ENCODE measurements around the gene MARK4.

The MARK4 gene

GRCh38 chr19:45275370-45275971 lies 24.4 kb downstream of the MARK4 start:
- no peak for DNase-seq

GRCh38 chr19:45276284-45276687 lies 25.2 kb downstream of the MARK4 start:
- DNase-seq: peak; percentile 35

GRCh38 chr19:45278087-45278486 lies 27.0 kb downstream of the MARK4 start:
- no peak for DNase-seq

DNA sequence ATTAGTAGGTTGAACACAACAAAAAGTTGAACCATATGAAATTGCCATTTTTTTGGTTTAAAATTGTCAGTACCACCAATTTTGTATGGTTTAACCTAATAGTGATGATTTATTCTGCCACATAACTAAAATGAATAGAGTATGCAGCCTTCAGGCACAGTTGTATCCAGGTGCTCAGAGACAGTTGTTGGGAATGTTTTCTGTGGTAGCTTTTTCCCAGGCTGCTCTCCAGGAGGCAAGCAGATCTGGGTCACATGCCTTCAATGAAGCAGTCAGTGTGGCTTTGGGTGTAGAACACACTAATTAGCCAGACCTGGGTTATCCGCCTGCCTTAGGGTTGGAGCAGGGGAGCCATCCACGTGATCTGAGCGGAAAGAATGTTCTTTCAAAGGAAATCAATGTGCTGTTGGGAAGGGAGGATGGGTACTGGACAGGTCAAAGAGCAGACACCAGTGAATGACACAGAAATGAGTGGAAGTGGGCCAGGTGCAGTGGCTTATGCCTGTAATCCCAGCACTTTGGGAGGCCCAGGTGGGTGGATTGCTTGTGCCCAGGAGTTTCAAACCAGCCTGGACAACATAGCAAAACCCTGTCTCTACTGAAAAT lies 28.6 kb downstream of the MARK4 start:
- DNase-seq: no peak

- no peak for DNase-seq
Observed at GRCh38 chr19:45280471-45280961, 29.4 kb downstream of the MARK4 start.

DNA sequence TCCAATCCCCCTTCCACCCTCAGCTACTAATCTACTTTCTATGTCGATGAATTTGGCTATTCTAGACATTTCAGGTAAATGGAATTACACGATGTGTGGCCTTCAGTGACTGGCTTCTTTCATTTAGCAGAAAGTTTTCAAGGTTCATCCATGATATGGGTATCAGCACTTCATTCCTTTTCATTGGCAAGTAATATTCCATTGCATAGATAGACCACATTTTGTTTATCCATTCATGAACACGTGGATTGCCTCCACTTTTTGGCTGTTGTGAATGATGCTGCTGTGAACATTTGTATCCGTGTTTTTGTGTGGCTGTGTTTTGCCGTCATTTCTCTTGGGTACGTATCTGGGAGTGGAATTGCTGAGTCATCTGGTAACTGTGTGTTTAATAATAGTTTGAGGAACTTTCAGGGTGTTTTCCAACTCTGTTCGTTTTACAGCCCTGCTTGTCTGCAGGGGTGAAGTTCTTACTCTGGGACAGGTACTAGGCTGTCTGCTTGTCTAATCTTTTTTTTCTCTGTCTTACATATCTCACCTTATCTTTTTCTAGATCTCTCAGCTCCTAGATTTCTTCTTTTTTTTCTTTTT lies 32.5 kb downstream of the MARK4 start:
- DNase-seq: peak; percentile 58

DNA sequence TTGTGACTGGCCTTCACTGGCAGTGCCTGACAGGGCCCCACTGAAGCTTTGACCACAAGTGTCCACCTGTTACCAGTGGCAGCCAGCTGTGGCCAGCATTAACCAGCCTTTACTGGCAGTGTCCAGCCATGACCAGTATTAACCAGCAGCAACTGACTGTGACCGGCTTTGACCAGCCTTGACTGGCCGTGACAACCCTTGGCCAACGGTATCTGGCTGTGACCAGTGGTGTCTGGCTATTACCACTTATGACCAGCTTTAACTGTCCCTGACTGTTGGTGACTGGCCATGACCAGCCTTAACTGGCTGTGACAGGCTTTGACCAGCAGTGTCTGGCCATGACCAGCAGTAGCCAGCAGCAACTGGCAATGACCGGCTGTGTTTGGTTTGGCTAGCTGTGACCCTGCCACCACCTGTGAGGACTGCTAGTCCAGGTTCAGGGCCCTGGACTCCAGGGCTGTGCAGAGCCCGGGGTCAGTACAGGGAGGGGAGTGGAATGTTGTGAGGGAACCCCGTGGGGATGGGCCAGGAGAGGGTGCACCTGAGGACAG lies 39.4 kb downstream of the MARK4 start:
- DNase-seq: no peak

DNA sequence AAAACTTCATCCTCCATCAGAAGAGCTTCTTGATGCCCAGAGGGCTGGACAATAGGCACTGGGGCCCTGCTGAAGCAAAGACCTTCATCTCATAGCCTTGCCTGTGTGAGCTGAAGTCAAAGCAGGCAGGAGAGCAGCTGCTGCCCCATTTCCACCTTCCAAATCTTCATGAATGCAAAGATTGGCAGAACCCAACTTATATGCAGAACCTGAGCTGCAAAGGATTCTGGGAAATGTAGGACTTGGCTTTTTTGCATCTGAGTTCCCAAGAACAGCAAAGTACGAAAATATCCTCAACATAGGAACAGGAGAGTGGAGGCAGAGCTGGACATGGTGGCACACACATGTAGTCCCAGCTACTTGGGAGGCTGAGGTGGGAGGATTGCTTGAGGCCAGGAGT lies 40.8 kb downstream of the MARK4 start:
- no peak for DNase-seq

- no peak for DNase-seq
Observed at GRCh38 chr19:45293682-45294081, 42.6 kb downstream of the MARK4 start.

DNA sequence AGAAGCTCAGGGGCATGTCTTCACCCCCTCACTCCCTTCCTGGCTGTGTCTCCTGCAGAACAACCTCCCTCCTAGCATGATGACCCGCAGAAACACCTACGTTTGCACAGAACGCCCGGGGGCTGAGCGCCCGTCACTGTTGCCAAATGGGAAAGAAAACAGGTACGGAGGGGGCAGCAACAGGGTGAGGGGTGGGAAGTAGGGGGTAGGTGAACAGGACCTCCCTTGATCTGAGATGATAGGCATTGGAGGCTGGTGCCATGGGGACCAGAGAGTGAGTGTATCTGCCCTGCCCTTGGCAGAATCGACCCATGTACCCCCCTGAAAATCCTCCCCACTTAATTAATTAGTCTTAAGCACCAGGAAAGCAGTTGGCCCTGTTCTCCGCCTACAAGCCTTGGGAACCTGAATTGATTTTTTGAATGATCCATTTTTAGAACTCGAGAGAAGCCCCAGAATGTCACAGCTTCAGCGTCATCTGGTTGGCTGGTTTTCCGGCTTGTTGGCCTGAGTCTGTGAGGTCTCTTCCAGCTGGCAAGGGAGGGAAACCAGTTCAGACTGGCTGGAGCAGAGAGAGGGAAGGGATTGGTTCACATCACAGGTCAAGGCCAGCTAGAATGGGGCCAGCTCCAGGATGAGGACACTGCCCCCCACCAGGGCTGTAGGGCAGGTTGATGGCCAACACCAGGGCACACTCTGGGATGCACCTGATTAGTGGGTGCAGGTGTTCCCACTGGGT lies 43.4 kb downstream of the MARK4 start:
- DNase-seq: no peak

- no peak for DNase-seq
Observed at GRCh38 chr19:45295873-45296272, 44.8 kb downstream of the MARK4 start.

- peak; percentile 61 for DNase-seq
Observed at GRCh38 chr19:45296355-45296754, 45.3 kb downstream of the MARK4 start.

GRCh38 chr19:45297674-45298073 lies 46.6 kb downstream of the MARK4 start:
- no peak for DNase-seq

- no peak for DNase-seq
Observed at GRCh38 chr19:45298264-45298663, 47.2 kb downstream of the MARK4 start.

DNA sequence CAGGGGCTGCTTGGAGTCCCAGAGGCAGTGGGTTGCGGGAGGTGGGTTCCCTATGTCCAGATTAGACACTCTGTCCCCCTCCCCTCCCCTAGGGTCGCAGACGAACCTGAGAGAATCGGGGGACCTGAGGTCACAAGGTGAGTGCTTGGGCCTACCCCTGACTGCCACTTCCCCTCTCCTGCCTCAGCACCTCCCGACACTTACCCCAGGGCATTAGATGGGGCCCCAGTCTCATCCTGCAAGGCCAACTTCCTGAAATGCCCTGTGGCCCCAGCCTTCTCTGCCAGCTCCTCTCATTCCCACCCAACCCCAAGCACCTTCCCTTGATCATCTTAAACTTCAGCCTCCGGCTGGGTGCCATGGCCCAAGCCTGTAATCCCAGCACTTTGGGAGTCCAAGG lies 48.6 kb downstream of the MARK4 start:
- no peak for DNase-seq

DNA sequence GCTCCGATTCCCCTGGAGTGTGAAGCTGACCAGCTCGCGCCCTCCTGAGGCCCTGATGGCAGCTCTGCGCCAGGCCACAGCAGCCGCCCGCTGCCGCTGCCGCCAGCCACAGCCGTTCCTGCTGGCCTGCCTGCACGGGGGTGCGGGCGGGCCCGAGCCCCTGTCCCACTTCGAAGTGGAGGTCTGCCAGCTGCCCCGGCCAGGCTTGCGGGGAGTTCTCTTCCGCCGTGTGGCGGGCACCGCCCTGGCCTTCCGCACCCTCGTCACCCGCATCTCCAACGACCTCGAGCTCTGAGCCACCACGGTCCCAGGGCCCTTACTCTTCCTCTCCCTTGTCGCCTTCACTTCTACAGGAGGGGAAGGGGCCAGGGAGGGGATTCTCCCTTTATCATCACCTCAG lies 51.3 kb downstream of the MARK4 start:
- no peak for DNase-seq

GRCh38 chr19:45303269-45304060 lies 52.4 kb downstream of the MARK4 start:
- no peak for DNase-seq

DNA sequence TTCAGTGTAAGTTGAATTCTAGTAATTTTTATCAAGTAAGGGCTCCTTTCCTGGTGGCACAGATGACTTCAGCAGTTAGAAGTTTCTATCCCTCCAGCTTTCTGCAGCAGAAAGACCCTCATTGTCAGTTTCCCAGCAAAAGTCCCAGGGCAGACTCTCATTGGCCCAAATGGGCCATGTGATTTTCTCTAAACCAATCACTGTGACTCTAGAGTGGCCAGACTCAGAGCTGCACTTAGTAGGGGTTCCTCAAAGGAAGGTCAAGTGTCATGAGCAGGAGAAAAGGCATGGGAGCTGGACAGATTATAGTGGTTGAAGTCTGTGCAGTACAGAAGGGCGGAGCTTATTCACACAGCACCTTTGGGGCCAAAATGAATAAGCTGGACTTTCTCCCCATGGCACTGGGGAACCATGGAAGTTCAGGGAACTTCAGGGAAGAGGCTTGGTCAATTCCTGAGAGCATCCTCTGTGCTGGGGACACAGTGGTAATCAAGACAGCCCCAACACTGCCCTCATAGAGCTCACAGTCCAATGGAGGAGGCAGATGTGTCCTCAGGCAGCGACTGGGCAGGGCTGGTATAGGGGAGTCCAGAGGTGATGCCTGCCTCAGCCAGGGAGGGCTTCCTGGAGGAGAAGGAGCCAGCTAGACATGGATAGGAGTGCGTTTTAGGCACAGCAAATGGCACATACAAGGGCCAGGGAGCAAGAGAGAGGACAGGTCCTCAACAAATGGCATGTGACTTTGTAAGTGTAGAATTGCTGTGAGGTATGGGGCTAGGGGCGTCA lies 53.3 kb downstream of the MARK4 start:
- no peak for DNase-seq

DNA sequence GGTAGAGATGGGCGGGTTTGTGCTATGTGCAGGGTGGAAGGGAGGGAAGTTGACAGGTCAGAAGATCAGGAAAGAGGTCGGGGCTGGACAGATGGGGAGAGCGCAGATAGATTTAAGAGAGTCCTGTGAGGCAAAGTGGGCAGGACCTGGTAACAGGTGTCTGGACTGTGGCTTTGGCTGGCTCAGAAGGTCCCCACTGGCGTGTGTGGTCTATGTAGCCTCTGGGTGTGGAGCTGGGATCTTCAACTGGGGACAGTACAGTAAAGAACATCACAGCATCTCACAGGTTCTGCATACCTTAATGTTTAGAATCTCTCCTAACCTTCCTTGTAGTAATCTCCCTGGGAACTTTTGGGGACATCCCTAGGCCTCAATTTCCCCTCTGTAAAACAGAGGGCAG lies 53.9 kb downstream of the MARK4 start:
- no peak for DNase-seq

DNA sequence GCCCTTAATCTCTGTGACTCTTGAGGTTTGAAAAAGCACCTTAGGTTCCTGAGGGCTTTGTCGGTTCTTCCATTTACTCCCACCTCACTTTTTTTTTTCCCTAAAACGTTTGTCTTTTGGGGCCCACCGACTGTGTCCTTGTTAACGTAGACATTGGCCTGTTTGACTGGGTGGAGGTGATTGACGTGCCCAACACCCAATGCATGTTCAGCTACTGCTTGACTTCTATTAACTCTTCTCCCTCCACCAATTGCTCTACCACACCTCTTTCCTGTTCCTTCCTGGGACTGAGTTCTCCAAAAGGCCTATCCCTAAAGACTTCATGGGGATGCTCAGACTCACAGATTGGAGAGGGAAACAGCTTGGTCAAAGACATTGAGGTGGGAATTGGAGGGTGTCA lies 54.4 kb downstream of the MARK4 start:
- DNase-seq: no peak

- DNase-seq: no peak
Observed at GRCh38 chr19:45306040-45306439, 55.0 kb downstream of the MARK4 start.

DNA sequence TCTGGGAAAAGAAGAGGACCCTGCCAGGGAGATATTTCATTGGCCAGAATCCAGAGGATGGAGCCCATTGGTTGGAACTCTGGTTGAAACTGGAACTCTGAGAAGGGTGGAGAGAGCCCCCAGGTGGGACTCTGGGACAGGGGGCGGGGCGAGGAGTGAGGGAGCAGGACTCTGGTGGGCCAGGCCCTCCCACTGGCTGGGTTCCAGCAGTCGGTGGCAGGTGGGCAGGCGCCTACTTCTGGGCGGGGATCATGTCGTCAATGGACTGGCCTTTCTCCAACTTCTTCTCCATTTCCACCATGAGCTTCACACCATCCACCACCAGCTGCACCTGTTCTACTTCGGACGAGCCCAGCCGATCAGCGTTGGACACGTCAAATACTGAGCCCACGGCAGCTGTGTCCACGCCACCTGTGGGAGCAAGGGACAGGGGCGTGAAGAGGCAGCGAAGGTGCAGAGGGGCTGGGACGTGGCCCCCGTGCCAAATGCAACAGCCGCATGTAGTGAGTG lies 55.5 kb downstream of the MARK4 start:
- DNase-seq: no peak
